Mesendoderm (in vitro differentiated cells): ENCODE measurements around the gene DMD.
A peak's percentile ranks its signal among the peaks of the same experiment; 100 is the strongest.
"Not testable (repeated sequence)": the region's sequence is repeated elsewhere in the genome, so short reads cannot be mapped to it uniquely, and the experiment has no call there.

ENCODE experiments used
- DNase-seq: peaks from one replicate; pipeline ENCODE4 v3.0.0; 2013
- H2AK5ac ChIP-seq: 2 replicates; pipeline ENCODE4 v1.6.1; 2013; ENCODE audit warnings: low read length, inconsistent platforms
- H2BK120ac ChIP-seq: 2 replicates; pipeline ENCODE4 v1.6.1; 2013; ENCODE audit warnings: low read depth, mild to moderate bottlenecking, low read length, moderate library complexity, mixed read lengths
- H2BK15ac ChIP-seq: replicated peaks from 2 replicates; pipeline ENCODE4 v1.6.1; 2013; ENCODE audit warnings: low read depth, mild to moderate bottlenecking, moderate library complexity
- H2BK5ac ChIP-seq: 2 replicates; pipeline ENCODE4 v1.6.1; 2013; ENCODE audit warnings: low read length, inconsistent platforms
- H3K18ac ChIP-seq: 2 replicates; pipeline ENCODE4 v1.6.1; 2013; ENCODE audit warnings: mild to moderate bottlenecking, low read length, mixed read lengths
- H3K23ac ChIP-seq: one replicate; pipeline ENCODE4 v1.6.1; 2013; ENCODE audit warnings: low read length
- H3K27ac ChIP-seq: 2 replicates; pipeline ENCODE4 v1.5.1; 2013; ENCODE audit warnings: low read depth, mild to moderate bottlenecking, inconsistent platforms, low read length, moderate library complexity
- H3K27me3 ChIP-seq: 2 replicates; pipeline ENCODE4 v1.6.1; 2013; ENCODE audit warnings: low read length, control low read depth, mild to moderate bottlenecking, inconsistent platforms; ENCODE audit not compliant: insufficient read depth, poor library complexity
- H3K36me3 ChIP-seq: 2 replicates; pipeline ENCODE4 v1.6.1; 2013; ENCODE audit warnings: low read length, inconsistent platforms; ENCODE audit not compliant: control insufficient read depth, insufficient read depth
- H3K4ac ChIP-seq: one replicate; pipeline ENCODE4 v1.6.1; 2013; ENCODE audit warnings: low read depth, mild to moderate bottlenecking, low read length, moderate library complexity
- H3K4me1 ChIP-seq: 2 replicates; pipeline ENCODE4 v1.6.1; 2013; ENCODE audit warnings: low read depth, low read length, inconsistent platforms; ENCODE audit not compliant: control insufficient read depth
- H3K4me2 ChIP-seq: 2 replicates; pipeline ENCODE4 v1.6.1; 2013; ENCODE audit warnings: low read length
- H3K4me3 ChIP-seq: 2 replicates; pipeline ENCODE4 v1.5.1; 2013; ENCODE audit warnings: mild to moderate bottlenecking, low read length
- H3K56ac ChIP-seq: one replicate; pipeline ENCODE4 v1.6.1; 2013; ENCODE audit warnings: low read length
- H3K79me1 ChIP-seq: 2 replicates; pipeline ENCODE4 v1.6.1; 2013; ENCODE audit warnings: low read length, inconsistent platforms
- H3K79me2 ChIP-seq: 2 replicates; pipeline ENCODE4 v1.6.1; 2013; ENCODE audit warnings: mild to moderate bottlenecking, low read length; ENCODE audit not compliant: control insufficient read depth, insufficient read depth
- H3K9ac ChIP-seq: 2 replicates; pipeline ENCODE4 v1.6.1; 2013; ENCODE audit warnings: low read length, inconsistent platforms
- H4K5ac ChIP-seq: one replicate; pipeline ENCODE4 v1.6.1; 2013; ENCODE audit warnings: low read length
- H4K8ac ChIP-seq: one replicate; pipeline ENCODE4 v1.6.1; 2013; ENCODE audit warnings: low read depth, mild to moderate bottlenecking, control low read depth, low read length, moderate library complexity
- WGBS: extraction: QIAGEN DNeasy Blood & Tissue Kit; methylation state at CpG from one replicate; pipeline ENCODE4 v1.1.7; 2013; ENCODE audit warnings: low lambda C conversion rate, missing lambda C conversion rate; ENCODE audit not compliant: insufficient coverage; ENCODE audit errors: extremely low coverage; 5-methylcytosine and 5-hydroxymethylcytosine counted together

Gene DMD

GRCh38 chrX:32268207-32268606 lies 943.1 kb downstream of the DMD start:
- no peaks in the 10 kb centered on the region for H3K36me3 ChIP-seq
- no peak overlapping the region for H3K18ac ChIP-seq
- no peak overlapping the region for H3K9ac ChIP-seq
- no peak overlapping the region for H2BK5ac ChIP-seq
- H4K8ac ChIP-seq: no peak overlapping the region
- H3K27ac ChIP-seq: no peak overlapping the region
- H3K79me1 ChIP-seq: no peaks in the 10 kb centered on the region
- no peak overlapping the region for H3K4ac ChIP-seq
- no peak overlapping the region for H4K5ac ChIP-seq
- H3K4me1 ChIP-seq: no peaks in the 10 kb centered on the region
- H3K23ac ChIP-seq: no peak overlapping the region
- no peak overlapping the region for H3K4me3 ChIP-seq
- no peaks in the 10 kb centered on the region for H3K79me2 ChIP-seq
- no peak overlapping the region for H2BK120ac ChIP-seq
- DNase-seq: no peak
- no peaks in the 10 kb centered on the region for H3K27me3 ChIP-seq
- no peak overlapping the region for H2BK15ac ChIP-seq
- no peak overlapping the region for H3K4me2 ChIP-seq
- no peak overlapping the region for H3K56ac ChIP-seq
- WGBS: no CpG with 5 or more reads among the region's 3 CpGs
- no peak overlapping the region for H2AK5ac ChIP-seq

DNA sequence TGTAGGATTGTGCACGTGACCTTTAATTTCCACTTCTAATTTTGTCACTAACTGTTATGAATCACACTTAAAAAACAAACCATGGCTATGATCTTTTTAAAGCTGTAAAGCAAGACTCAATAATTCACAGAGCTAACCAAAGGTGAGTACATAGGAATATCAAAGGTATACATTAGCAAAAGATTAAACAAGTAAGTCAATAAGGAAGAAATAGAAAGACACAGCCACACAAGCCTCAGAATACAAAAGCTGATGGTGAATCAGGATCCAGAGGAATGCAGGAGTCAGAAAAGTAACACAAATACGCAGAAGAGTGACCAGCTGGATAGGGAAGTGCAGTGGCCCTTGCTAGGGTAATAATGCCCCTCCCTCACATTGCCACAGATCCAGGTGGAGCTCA lies 943.6 kb downstream of the DMD start:
- Histone ChIP-seq H2BK5ac (no peak overlapping the region), H2AK5ac (no peak overlapping the region), H3K27me3 (no peaks in the 10 kb centered on the region), H4K8ac (no peak overlapping the region), H3K4me1 (no peaks in the 10 kb centered on the region), H3K79me1 (no peaks in the 10 kb centered on the region), H3K18ac (no peak overlapping the region), H2BK15ac (no peak overlapping the region), H3K27ac (no peak overlapping the region), H3K36me3 (no peaks in the 10 kb centered on the region), H2BK120ac (no peak overlapping the region), H3K9ac (no peak overlapping the region), H3K79me2 (no peaks in the 10 kb centered on the region), H3K4me3 (no peak overlapping the region), H4K5ac (no peak overlapping the region), H3K56ac (no peak overlapping the region), H3K23ac (no peak overlapping the region), H3K4me2 (no peak overlapping the region), H3K4ac (no peak overlapping the region)
- no CpG with 5 or more reads among the region's 2 CpGs for WGBS
- DNase-seq: no peak

DNA sequence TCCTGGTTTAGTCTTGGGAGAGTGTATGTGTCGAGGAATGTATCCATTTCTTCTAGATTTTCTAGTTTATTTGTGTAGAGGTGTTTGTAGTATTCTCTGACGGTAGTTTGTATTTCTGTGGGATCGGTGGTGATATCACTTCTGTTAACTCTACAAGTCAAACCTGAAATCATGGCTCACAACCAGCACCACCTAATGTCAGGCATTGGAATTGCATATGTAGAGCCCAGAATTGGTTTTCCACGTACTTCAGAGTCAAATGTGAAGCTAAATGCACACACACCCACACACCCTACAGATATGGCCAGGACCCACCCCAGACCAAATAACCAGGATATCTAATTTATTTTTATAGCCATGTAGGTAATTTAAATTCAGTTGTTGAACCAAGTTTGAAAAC lies 964.7 kb downstream of the DMD start:
- not testable (repeated sequence) for H2AK5ac ChIP-seq, H2BK15ac ChIP-seq, H3K18ac ChIP-seq, H3K4me2 ChIP-seq, H2BK5ac ChIP-seq, H2BK120ac ChIP-seq, H3K27me3 ChIP-seq, H3K4me3 ChIP-seq, H4K5ac ChIP-seq, H4K8ac ChIP-seq, H3K4me1 ChIP-seq, H3K36me3 ChIP-seq, H3K9ac ChIP-seq, H3K79me1 ChIP-seq, H3K27ac ChIP-seq, H3K56ac ChIP-seq, H3K4ac ChIP-seq, H3K79me2 ChIP-seq, H3K23ac ChIP-seq
- no CpG with 5 or more reads among the region's 4 CpGs for WGBS
- DNase-seq: peak; percentile 57

DNA sequence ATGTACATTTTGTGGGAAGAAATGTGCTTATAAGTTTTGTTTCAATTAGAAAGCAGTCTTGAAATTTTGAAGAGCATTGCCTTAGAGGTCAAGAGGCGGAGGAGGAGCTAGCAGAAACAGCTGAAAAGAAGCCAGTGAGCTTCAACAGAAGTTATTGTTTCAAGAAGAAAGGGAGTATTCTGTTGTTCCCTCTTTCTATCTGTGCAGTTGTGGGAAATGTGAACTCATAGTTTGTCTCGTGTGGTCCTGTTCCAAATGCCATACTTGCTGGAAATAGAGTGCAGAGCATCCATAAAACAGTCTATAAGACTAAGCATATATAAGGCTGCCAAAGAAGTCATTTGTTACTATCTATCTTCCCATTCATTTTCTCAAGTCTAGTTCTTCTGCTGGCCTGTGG lies 1015.7 kb downstream of the DMD start:
- H3K27me3 ChIP-seq: no peaks in the 10 kb centered on the region
- no peak overlapping the region for H3K23ac ChIP-seq
- no peak overlapping the region for H4K5ac ChIP-seq
- no peak overlapping the region for H3K18ac ChIP-seq
- no peak overlapping the region for H2BK15ac ChIP-seq
- no peak overlapping the region for H3K4me3 ChIP-seq
- no peak overlapping the region for H3K56ac ChIP-seq
- H3K27ac ChIP-seq: no peak overlapping the region
- H4K8ac ChIP-seq: no peak overlapping the region
- no peak overlapping the region for H3K4me2 ChIP-seq
- no peak overlapping the region for H3K9ac ChIP-seq
- no peak overlapping the region for H2AK5ac ChIP-seq
- no peaks in the 10 kb centered on the region for H3K79me2 ChIP-seq
- H3K4me1 ChIP-seq: no peaks in the 10 kb centered on the region
- WGBS: no CpG with 5 or more reads among the region's 2 CpGs
- no peak overlapping the region for H3K4ac ChIP-seq
- H3K36me3 ChIP-seq: no peaks in the 10 kb centered on the region
- H3K79me1 ChIP-seq: no peaks in the 10 kb centered on the region
- DNase-seq: no peak
- no peak overlapping the region for H2BK120ac ChIP-seq
- no peak overlapping the region for H2BK5ac ChIP-seq

DNA sequence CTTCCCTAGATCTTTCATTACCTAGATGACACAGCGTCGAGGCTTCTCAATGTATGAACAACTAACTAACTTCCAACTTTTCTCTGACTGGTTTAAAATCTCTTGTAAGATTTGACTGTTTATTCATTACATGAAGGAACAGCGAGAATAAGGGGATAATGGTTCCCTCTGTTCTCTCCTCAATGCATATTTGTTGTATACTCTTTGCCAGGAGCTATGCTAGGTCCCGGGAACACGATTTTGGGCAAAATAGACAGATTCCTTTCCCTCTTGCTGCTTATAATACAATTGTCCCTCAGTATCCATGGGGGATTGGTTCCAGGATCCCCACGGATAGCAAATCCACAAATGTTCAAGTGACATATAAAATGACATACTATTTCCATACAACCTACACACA lies 1020.0 kb downstream of the DMD start:
- Histone ChIP-seq H3K79me2 (no peaks in the 10 kb centered on the region), H3K18ac (no peak overlapping the region), H3K4ac (no peak overlapping the region), H3K4me2 (no peak overlapping the region), H4K5ac (no peak overlapping the region), H2BK120ac (no peak overlapping the region), H3K27ac (no peak overlapping the region), H3K4me1 (no peaks in the 10 kb centered on the region), H3K27me3 (no peaks in the 10 kb centered on the region), H3K56ac (no peak overlapping the region), H3K9ac (no peak overlapping the region), H2BK5ac (no peak overlapping the region), H3K36me3 (no peaks in the 10 kb centered on the region), H4K8ac (no peak overlapping the region), H3K79me1 (no peaks in the 10 kb centered on the region), H2AK5ac (no peak overlapping the region), H3K23ac (no peak overlapping the region), H3K4me3 (no peak overlapping the region), H2BK15ac (no peak overlapping the region)
- WGBS: no CpG with 5 or more reads among the region's 6 CpGs
- DNase-seq: no peak

DNA sequence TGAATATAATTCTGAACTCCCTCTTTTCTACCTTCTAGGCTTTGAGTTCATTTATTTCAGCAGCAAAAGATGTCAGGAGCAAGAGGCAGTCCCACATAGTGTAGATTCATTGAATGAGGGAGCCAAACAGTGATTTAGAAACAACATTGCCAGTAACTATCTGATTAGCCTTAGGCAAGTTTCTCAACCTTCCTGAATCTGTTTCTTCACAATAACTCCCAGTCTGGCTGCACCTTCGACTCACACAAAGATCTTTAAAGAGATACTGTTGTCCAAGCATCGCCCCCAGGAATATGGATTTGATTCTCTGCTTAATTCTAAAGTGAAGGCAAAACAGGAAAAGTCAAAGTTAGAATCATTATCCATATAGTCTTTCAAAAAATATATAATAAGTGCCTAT lies 1026.2 kb downstream of the DMD start:
- Histone ChIP-seq H3K18ac (no peak overlapping the region), H3K4ac (no peak overlapping the region), H2AK5ac (no peak overlapping the region), H3K36me3 (no peaks in the 10 kb centered on the region), H3K4me2 (no peak overlapping the region), H2BK15ac (no peak overlapping the region), H3K56ac (no peak overlapping the region), H2BK5ac (no peak overlapping the region), H3K4me3 (no peak overlapping the region), H3K4me1 (no peaks in the 10 kb centered on the region), H4K5ac (no peak overlapping the region), H3K23ac (no peak overlapping the region), H3K9ac (no peak overlapping the region), H3K79me2 (no peaks in the 10 kb centered on the region), H3K27me3 (no peaks in the 10 kb centered on the region), H2BK120ac (no peak overlapping the region), H3K79me1 (no peaks in the 10 kb centered on the region), H3K27ac (no peak overlapping the region), H4K8ac (no peak overlapping the region)
- peak; percentile 53 for DNase-seq
- no CpG with 5 or more reads among the region's 2 CpGs for WGBS
